Measurements from ENCODE around the gene FAM236C.
"Not testable (repeated sequence)": the region's sequence is repeated elsewhere in the genome, so short reads cannot be mapped to it uniquely, and the experiment has no call there.

GRCh38 chrX:72882898-72883297, 29.5 kb upstream of the FAM236C start:
- TF ChIP-seq CTCF, POLR2A (IDR thresholded peaks at IDR 0.05): not testable (repeated sequence)
